Heart left ventricle (tissue), 16 donors: Measurements from ENCODE around the gene VPS35L. TPM values are rescaled to one million over a fixed set of nuclear protein-coding genes. Genes with fewer than 3 reads are reported as not detected.

Experiments used
- ATAC-seq, 4 donors: fragments of 200-7000 bp; cut with Tn5 transposase; one replicate each; pipeline ENCODE4 v1.9.1; 2020 to 2022; ENCODE audit warnings: moderate library complexity in 4 of 4, mild to moderate bottlenecking in 3 of 4, moderate number of reproducible peaks in 1 of 4
- DNase-seq, 5 donors: peaks; one replicate each; pipeline ENCODE4 v3.0.0-alpha.2; 2020
- H3K27ac ChIP-seq, 12 donors: fragments of 200-600 bp; sonication (generic) in 4 of 12; one replicate each; pipeline versions ENCODE4 v1.5.0 to v1.8.0; 2016 to 2022; ENCODE audit warnings: mild to moderate bottlenecking in 2 of 12
- H3K27me3 ChIP-seq, 9 donors: fragments of 200-600 bp; sonication (generic) in 2 of 9; one replicate each; pipeline versions ENCODE4 v1.5.1 to v1.8.0; 2016 to 2022; ENCODE audit warnings: mild to moderate bottlenecking in 3 of 9
- H3K36me3 ChIP-seq, 9 donors: fragments of 200-600 bp; sonication (generic) in 2 of 9; one replicate each; pipeline versions ENCODE4 v1.5.0 to v1.8.0; 2018 to 2022; ENCODE audit warnings: mild to moderate bottlenecking in 2 of 9
- H3K4me1 ChIP-seq, 12 donors: fragments of 200-600 bp; sonication (generic) in 4 of 12; one replicate each; pipeline versions ENCODE4 v1.5.0 to v1.8.0; 2016 to 2022; ENCODE audit warnings: mild to moderate bottlenecking in 3 of 12
- H3K4me3 ChIP-seq, 12 donors: fragments of 200-600 bp; sonication (generic) in 4 of 12; one replicate each; pipeline versions ENCODE4 v1.5.0 to v1.8.0; 2017 to 2022; ENCODE audit warnings: mild to moderate bottlenecking in 9 of 12, moderate library complexity in 4 of 12
- H3K9me3 ChIP-seq, 12 donors: fragments of 200-600 bp; sonication (generic) in 4 of 12; one replicate each; pipeline versions ENCODE4 v1.5.0 to v1.8.0; 2016 to 2022; ENCODE audit warnings: mild to moderate bottlenecking in 1 of 12
- POLR2A ChIP-seq, 2 donors: fragments of 450-650 bp; IDR thresholded peaks; one replicate each; pipeline ENCODE4 v1.6.1; 2017; ENCODE audit warnings: antibody characterized with exemption in 2 of 2, mild to moderate bottlenecking in 2 of 2, moderate library complexity in 2 of 2
- WGBS, 4 donors: extraction: QIAGEN DNeasy Blood & Tissue Kit in 2 of 4; methylation state at CpG; one replicate each; pipeline versions ENCODE4 v1.1.5 to v1.1.7; 2013 to 2018; 5-methylcytosine and 5-hydroxymethylcytosine counted together
- intact Hi-C, 10 donors: fragments of 100-400 bp; cut with DNase I; formaldehyde crosslinking; loops; one replicate each; pipeline versions ENCODE4 v1.11.1 to v1.14.2; 2022
- polyA plus RNA-seq, 2 donors: library from polyadenylated mRNA; stranded (reverse); fragments of 200-250 nt; gene quantifications; one replicate each; pipeline ENCODE4 v1.2.3, GENCODE V29; 2013
- total RNA-seq, 9 donors: library from RNA; depleted of rRNA in 2 of 9; stranded (reverse); fragments of >200 nt in 2 of 9; fragmentation: NEBNext Ultra II Directional in 3 of 9; extraction: Animal tissue kit (Norgen Biotek cat#: 25700) in 3 of 9; gene quantifications; one replicate each; pipeline versions ENCODE4 v1.1.0 to v1.2.4, GENCODE V29; 2016 to 2023
- TF ChIP-seq, protein P1 (sequence below), 12 donors: fragments of 200-600 bp; sonication (generic) in 4 of 12; IDR thresholded peaks; one replicate each; pipeline versions ENCODE4 v1.5.0 to v1.8.0; 2018 to 2022; ENCODE audit warnings: antibody characterized with exemption in 12 of 12, mild to moderate bottlenecking in 5 of 12
- donor health status: ischemic (EF 13 %, LVEDD 7.1; RV severe dilation, severe dysfunction).
- donor health status: healthy with polysubstance abuse.
- donor health status: DM: no; HTN: yes; CAD: no.
- donor health status: DM: no; HTN: no; CAD: no.
- donor health status: ischemic (EF 25% LVEDD 6.9; RV normal size, moderate dysfunction).
- donor health status: ischemic (EF 25% LVEDD 5.7; RV mildly dilated, moderate dysfunction).
- donor health status: healthy.
- donor health status: DM: yes; HTN: yes; CAD: no.
- donor health status: ischemic (EF 35%, LVEDD 5.7; RV mildly dilated, moderate dysfunction).
- donor health status: nonischemic (EF 11% LVEDD 7.7; RV severe dilation, severe dysfunction).
- donor health status: DM: yes; HTN: yes; CAD: no.
- donor health status: PGD.
- donor health status: ischemic (EF 29% LVEDD 5.4; RV normal size, mild dysfunction).
- donor health status: nonischemic (EF 23%, LVEDD 6.1; RV moderate dilation, normal function).

Gene VPS35L
- total and polyA plus RNA-seq, 11 donors = 13.7 to 47.3 (median 24.4) TPM

DNA sequence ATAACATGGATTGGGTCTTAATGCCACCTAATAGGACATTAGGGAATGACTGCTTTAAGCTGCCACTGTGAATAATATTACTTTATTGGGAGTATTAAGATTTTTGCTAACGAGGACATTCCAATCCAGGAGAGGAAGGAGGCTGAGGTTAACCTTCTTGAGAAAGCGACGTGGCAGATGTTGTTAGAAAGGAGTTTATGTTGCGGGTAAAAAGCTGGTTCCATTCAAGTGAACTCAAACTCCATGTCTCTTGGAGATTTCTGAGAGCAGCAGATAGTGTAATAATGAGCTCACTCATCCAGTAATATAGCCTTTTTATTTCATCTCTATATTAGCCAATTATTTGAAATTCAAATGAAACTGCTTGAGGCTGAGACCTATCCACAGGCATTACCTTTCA, 87.0 kb downstream of the VPS35L start:
- ATAC-seq (no peak), DNase-seq (no peak)
- Histone ChIP-seq H3K4me1 (peaks cover 0 to 37% (median 17%) of the 10 kb centered on the region in 12 donors), H3K4me3 (no peak overlapping the region), H3K36me3 (peaks cover 0 to 64% (median 17%) of the 10 kb centered on the region in 9 donors), H3K9me3 (no peaks in the 10 kb centered on the region), H3K27me3 (no peaks in the 10 kb centered on the region), H3K27ac (peak overlapping the region in 6 of 12 donors; percentile 17 to 84 (median 34))
- TF ChIP-seq, protein P1, sequence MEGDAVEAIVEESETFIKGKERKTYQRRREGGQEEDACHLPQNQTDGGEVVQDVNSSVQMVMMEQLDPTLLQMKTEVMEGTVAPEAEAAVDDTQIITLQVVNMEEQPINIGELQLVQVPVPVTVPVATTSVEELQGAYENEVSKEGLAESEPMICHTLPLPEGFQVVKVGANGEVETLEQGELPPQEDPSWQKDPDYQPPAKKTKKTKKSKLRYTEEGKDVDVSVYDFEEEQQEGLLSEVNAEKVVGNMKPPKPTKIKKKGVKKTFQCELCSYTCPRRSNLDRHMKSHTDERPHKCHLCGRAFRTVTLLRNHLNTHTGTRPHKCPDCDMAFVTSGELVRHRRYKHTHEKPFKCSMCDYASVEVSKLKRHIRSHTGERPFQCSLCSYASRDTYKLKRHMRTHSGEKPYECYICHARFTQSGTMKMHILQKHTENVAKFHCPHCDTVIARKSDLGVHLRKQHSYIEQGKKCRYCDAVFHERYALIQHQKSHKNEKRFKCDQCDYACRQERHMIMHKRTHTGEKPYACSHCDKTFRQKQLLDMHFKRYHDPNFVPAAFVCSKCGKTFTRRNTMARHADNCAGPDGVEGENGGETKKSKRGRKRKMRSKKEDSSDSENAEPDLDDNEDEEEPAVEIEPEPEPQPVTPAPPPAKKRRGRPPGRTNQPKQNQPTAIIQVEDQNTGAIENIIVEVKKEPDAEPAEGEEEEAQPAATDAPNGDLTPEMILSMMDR (IDR thresholded peaks at IDR 0.05) = no peak
- no peak for TF ChIP-seq POLR2A (IDR thresholded peaks at IDR 0.05)
- intact Hi-C loops = loop anchor here in 3 of 10 donors (5.0 to 10.0 kb wide), 3 partner anchors 62 to 240 kb away; partner anchors contain the start of gene GPRC5B (in 1 of the 3)
- WGBS, 4 donors = 80 to 88% (median 84%) methylated on average over 4 of the region's 4 CpGs

DNA sequence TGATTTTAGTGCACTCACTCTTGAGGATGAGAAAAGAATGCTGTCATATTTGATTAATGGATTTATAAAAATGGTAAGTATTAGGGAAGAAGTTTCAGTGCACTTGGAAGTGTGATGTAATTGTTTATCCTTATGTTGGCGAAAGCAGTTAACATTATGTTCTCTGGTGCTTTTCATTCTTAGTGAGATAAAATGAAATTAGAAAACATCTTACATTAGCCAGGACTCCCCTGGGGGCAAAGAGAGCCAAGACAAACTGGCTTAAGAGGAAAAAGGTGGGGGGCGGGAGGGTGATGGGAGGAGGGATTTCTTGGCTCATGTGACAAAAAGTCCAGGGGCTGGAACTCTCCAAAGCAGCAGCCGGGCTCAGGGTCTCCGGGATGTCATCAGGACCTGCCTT, 89.4 kb downstream of the VPS35L start:
- intact Hi-C loops = loop anchor here in 4 of 10 donors (5.0 to 10.0 kb wide), 4 partner anchors 43 to 237 kb away; partner anchors contain the start of gene GPRC5B (in 1 of the 4)
- ATAC-seq = peak; percentile 75 to 92 (median 80)
- peaks cover 0 to 35% (median 17%) of the 10 kb centered on the region in 12 donors for H3K4me1 ChIP-seq
- peak overlapping the region in 11 of 12 donors; percentile 37 to 89 (median 82) for H3K27ac ChIP-seq
- no peak for TF ChIP-seq POLR2A (IDR thresholded peaks at IDR 0.05)
- TF ChIP-seq, protein P1 (IDR thresholded peaks at IDR 0.05) = no peak
- WGBS, 4 donors = 43 to 56% (median 48%) methylated on average over 4 of the region's 4 CpGs
- peaks cover 0 to 64% (median 19%) of the 10 kb centered on the region in 9 donors for H3K36me3 ChIP-seq
- no peaks in the 10 kb centered on the region for H3K9me3 ChIP-seq
- peak overlapping the region in 9 of 12 donors; percentile 16 to 40 (median 28) for H3K4me3 ChIP-seq
- DNase-seq = peak; percentile 75 to 91 (median 82)
- no peaks in the 10 kb centered on the region for H3K27me3 ChIP-seq

DNA sequence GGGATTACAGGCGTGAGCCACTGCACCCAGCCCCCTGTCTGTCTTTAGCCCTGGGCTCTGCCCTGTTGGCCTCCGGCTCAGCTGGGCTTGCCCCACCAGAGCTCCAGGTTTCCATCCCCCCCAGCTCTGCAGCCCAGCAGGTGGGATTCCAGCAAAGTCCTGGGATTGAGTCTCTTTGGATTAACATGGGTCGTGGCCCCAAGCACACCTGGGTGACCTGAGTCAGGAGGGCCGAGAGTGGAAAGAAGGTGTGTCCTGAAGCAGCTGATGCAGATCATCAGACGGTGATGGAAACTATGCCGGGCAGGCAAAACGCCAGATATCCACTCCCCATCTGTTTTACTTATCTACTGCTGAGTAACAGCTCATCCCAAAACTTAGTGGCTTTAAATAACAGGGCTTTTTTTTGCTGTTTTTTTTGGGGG, 90.1 kb downstream of the VPS35L start:
- H3K27me3 ChIP-seq = no peaks in the 10 kb centered on the region
- no peaks in the 10 kb centered on the region for H3K9me3 ChIP-seq
- peaks cover 0 to 32% (median 14%) of the 10 kb centered on the region in 12 donors for H3K4me1 ChIP-seq
- TF ChIP-seq POLR2A (IDR thresholded peaks at IDR 0.05) = no peak
- TF ChIP-seq, protein P1 (IDR thresholded peaks at IDR 0.05) = no peak
- H3K27ac ChIP-seq = peak overlapping the region; percentile 32 to 89 (median 82)
- 37 to 47% (median 38%) methylated on average over 7 of the region's 7 CpGs for WGBS, 4 donors
- H3K4me3 ChIP-seq = peak overlapping the region in 10 of 12 donors; percentile 6 to 40 (median 28)
- ATAC-seq (peak; percentile 70 to 87 (median 74)), DNase-seq (peak; percentile 62 to 81 (median 74))
- peaks cover 0 to 64% (median 25%) of the 10 kb centered on the region in 9 donors for H3K36me3 ChIP-seq
- intact Hi-C loops = loop anchor here in 2 of 10 donors (5.0 to 10.0 kb wide), 2 partner anchors 43 to 59 kb away; no protein-coding TSS in a partner anchor

DNA sequence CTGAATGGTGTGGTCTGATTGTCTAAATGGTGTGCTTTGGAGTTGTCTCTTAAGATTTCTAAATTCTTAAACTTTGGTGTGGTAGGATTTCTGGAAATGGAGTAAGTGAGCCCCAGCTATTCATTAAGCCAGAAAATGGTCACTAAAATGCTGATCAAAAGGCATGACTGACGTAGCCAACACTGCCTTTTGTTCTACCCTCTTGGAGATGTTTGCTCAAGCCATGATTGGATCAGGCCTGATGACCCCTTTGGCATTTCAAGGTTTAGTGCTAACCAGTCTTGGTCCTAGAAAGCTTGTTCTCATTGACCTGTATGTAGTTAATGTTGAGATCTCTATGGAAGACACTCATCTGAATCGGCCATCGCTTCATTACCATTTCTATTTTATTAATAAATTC, 94.5 kb downstream of the VPS35L start:
- H3K36me3 ChIP-seq = peaks cover 0 to 80% (median 69%) of the 10 kb centered on the region in 9 donors
- no peaks in the 10 kb centered on the region for H3K9me3 ChIP-seq
- intact Hi-C loops = loop anchor here in 2 of 10 donors (5.0 to 10.0 kb wide), 2 partner anchors 48 to 55 kb away; no protein-coding TSS in a partner anchor
- no peak for TF ChIP-seq POLR2A (IDR thresholded peaks at IDR 0.05)
- TF ChIP-seq, protein P1 (IDR thresholded peaks at IDR 0.05) = no peak
- no peaks in the 10 kb centered on the region for H3K27me3 ChIP-seq
- no peak overlapping the region for H3K4me3 ChIP-seq
- no peak overlapping the region for H3K27ac ChIP-seq
- H3K4me1 ChIP-seq = peaks cover 0 to 16% (median 5%) of the 10 kb centered on the region in 12 donors
- ATAC-seq (no peak), DNase-seq (no peak)
- 93 to 97% (median 96%) methylated on average over 3 of the region's 3 CpGs for WGBS, 4 donors
